Effector memory CD8-positive, alpha-beta T cell (primary cell): ENCODE measurements around the gene LRBA.

Experiments used
- ATAC-seq: fragments of 150-1000 bp; cut with Tn5 transposase; replicated peaks from 2 replicates; pipeline ENCODE4 v1.10.0; 2021; ENCODE audit warnings: mild to moderate bottlenecking, moderate library complexity
- DNase-seq, 3 experiments: peaks; one replicate each; pipeline ENCODE4 v3.0.0; 2021
- H3K27ac Mint-ChIP-seq, 2 donors: one replicate each; pipeline ENCODE4 v1.8.0; 2022; ENCODE audit warnings: mild to moderate bottlenecking in 2 of 2, mixed read lengths in 2 of 2, moderate library complexity in 2 of 2
- H3K27me3 Mint-ChIP-seq, 2 donors: one replicate each; pipeline ENCODE4 v1.8.0; 2022; ENCODE audit warnings: mixed read lengths in 2 of 2
- H3K36me3 Mint-ChIP-seq: one replicate; pipeline ENCODE4 v1.8.0; 2022; ENCODE audit warnings: mild to moderate bottlenecking, moderate library complexity, mixed read lengths; ENCODE audit not compliant: insufficient read depth
- H3K4me1 Mint-ChIP-seq, 2 donors: one replicate each; pipeline ENCODE4 v1.8.0; 2022; ENCODE audit warnings: low read depth in 2 of 2, mixed read lengths in 2 of 2
- H3K4me3 Mint-ChIP-seq, 2 donors: one replicate each; pipeline ENCODE4 v1.8.0; 2022; ENCODE audit warnings: mild to moderate bottlenecking in 2 of 2, mixed read lengths in 2 of 2, moderate library complexity in 2 of 2
- H3K9me3 Mint-ChIP-seq, 2 donors: one replicate each; pipeline ENCODE4 v1.8.0; 2022; ENCODE audit warnings: mixed read lengths in 2 of 2

LRBA gene

DNA sequence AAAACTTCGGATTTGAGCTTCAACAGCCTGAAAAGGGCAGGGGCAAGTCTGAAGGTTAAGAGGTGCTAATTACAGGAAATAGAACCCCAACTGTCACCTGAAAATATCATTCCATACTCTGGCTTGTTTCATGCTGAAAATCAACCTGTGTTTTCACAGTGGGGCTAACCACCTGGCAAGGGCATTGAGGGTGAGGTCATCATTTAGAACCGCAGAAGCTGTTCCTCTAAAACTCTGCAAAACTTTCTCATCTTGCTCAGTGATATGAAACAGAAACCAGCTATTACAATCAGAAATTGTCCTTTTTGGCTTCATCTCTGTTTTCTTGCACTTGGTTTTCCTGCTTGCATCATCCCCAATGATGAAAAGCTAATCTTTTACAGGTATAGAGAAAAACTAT, 689.2 kb downstream of the LRBA start:
- H3K27ac Mint-ChIP-seq = no peak overlapping the region
- H3K36me3 Mint-ChIP-seq = no peaks in the 10 kb centered on the region
- peaks cover 3 to 10% of the 10 kb centered on the region in 2 donors for H3K4me1 Mint-ChIP-seq
- DNase-seq (no peak), ATAC-seq (no peak)
- H3K4me3 Mint-ChIP-seq = no peak overlapping the region
- H3K9me3 Mint-ChIP-seq = no peaks in the 10 kb centered on the region
- H3K27me3 Mint-ChIP-seq = no peaks in the 10 kb centered on the region

DNA sequence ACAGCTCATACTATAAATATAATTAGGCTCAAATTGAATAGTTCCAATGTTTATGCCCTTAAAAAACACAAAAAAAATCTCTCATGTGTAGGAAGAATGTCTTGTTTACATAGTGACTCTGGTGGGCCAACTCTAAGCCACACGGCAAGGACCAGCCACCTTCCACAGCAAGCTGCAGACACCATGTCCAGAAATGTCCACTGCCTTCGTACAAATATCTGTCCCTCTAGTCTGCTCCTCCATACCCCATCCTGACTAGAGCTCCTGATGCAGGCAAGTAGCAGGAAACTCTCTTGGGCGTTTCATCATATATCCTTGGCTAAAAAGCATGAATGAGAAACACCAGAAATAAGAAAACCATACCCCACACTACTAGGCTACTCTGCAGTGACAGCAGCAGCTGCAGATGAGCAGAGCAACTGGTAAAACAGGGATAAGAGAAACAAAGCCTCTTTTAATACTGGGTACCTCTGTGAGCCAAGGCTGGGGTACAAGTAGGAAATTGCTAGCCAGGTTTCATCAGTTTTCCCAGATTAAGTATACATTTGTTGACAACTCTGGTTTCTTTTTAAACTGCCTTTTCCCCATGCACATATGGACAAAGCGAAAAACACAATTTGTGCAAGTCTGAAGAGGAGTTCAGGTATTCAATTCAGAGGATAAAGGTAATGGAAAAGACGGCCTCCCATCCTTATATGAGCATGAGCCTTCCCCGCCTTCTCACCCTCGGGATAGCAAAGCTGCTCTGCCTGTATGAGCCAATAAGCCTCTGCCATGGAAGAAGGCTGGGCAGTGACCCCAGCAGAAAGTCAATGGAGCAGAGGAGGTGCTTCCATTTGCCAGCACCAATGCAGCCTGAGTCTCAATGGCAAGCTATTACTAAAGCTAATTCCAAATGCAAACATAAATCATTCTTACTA, 691.4 kb downstream of the LRBA start:
- Mint-ChIP-seq H3K4me3 (no peak overlapping the region), H3K4me1 (peaks cover 3 to 10% of the 10 kb centered on the region in 2 donors), H3K36me3 (peaks cover 5% of the 10 kb centered on the region), H3K9me3 (no peaks in the 10 kb centered on the region), H3K27me3 (no peaks in the 10 kb centered on the region), H3K27ac (peak overlapping the region in 1 of 2 donors; percentile 0)
- ATAC-seq = no peak
- no peak for DNase-seq

DNA sequence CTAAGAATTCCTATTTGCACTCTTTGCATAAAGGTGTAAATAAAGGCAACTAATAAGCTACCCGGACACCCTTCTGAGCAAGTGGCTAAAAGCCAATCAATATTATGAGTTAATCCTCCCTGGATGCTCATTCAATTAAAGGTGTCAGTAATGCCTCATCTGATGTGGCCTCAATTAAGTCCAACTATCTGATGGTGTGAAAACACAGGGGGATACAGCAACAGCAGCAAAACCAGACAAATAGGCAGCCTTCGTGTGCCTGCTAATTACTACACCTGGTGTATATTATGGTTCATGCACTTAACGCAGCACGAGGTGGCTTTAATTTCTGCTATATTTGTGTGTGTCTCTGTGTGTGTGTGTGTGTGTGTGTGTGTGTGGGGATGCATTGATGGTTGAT, 692.4 kb downstream of the LRBA start:
- Mint-ChIP-seq H3K27ac (no peak overlapping the region), H3K27me3 (no peaks in the 10 kb centered on the region), H3K9me3 (no peaks in the 10 kb centered on the region), H3K36me3 (peaks cover 5% of the 10 kb centered on the region), H3K4me1 (peaks cover 3 to 10% of the 10 kb centered on the region in 2 donors), H3K4me3 (no peak overlapping the region)
- DNase-seq = no peak
- ATAC-seq = no peak

DNA sequence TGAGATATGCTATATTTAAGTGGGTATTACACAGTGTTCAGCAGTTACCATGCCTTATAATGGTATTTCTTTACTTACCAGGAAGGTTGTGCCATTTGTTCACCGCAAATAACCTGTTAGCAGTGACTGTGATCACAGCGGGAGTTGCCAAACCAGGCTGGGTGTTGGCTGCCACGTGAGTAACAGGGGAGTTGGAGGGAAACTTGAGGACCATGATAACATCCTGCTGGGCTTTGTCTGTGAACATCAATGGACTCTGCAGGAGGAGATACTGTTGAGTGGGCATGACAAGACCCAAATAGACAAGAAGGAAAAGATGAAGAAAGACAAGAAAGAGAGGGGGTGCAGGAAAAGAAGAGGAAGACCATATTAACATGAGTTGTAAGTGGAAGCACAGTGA, 694.0 kb downstream of the LRBA start:
- H3K4me1 Mint-ChIP-seq = peaks cover 0 to 3% of the 10 kb centered on the region in 2 donors
- H3K27me3 Mint-ChIP-seq = no peaks in the 10 kb centered on the region
- H3K27ac Mint-ChIP-seq = no peak overlapping the region
- no peak for ATAC-seq
- H3K36me3 Mint-ChIP-seq = peaks cover 5% of the 10 kb centered on the region
- DNase-seq = no peak
- H3K4me3 Mint-ChIP-seq = no peak overlapping the region
- H3K9me3 Mint-ChIP-seq = no peaks in the 10 kb centered on the region

DNA sequence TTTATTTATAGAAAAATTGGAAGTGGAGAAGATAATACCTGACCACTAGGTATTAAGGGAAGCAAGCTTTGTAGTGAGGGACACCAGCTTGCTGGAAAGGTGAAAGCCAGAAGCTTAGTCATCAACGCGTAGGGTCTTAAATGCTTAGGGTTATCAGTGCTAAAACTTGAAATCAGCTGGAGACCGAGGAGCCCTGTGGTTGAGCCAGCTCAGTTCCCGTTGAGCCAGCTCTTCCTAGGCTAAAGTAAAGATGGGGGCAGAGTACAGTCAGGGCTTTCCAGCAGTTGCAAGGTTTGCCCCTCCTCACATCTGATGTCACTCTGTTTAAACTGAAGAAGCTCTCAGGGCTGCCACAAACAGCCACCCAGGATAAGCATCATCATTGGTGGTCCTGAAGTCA, 696.1 kb downstream of the LRBA start:
- no peak for ATAC-seq
- no peak overlapping the region for H3K4me3 Mint-ChIP-seq
- peaks cover 5% of the 10 kb centered on the region for H3K36me3 Mint-ChIP-seq
- DNase-seq = no peak
- H3K27ac Mint-ChIP-seq = no peak overlapping the region
- no peaks in the 10 kb centered on the region for H3K4me1 Mint-ChIP-seq
- H3K9me3 Mint-ChIP-seq = no peaks in the 10 kb centered on the region
- H3K27me3 Mint-ChIP-seq = no peaks in the 10 kb centered on the region

DNA sequence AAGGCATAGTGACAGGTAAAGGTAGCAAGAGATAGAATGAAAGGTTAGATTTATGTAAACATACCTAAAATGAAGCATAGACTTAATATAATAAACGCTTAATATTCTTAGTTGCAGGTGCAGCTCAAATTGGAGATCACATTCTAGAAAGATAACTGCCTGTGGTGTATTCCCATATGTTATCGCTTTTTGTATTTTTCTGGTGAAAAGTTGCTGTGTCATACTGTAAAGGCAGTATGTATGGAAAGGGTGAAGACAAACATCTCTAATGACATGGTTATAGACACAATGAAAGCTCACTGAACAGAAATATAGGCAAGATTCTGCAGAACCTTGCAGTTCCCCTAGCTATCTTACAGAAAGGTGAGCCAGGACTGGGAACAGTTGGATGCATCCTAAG, 696.6 kb downstream of the LRBA start:
- DNase-seq (no peak), ATAC-seq (no peak)
- Mint-ChIP-seq H3K27me3 (no peaks in the 10 kb centered on the region), H3K9me3 (no peaks in the 10 kb centered on the region), H3K4me3 (no peak overlapping the region), H3K36me3 (peaks cover 5% of the 10 kb centered on the region), H3K27ac (no peak overlapping the region), H3K4me1 (no peaks in the 10 kb centered on the region)

DNA sequence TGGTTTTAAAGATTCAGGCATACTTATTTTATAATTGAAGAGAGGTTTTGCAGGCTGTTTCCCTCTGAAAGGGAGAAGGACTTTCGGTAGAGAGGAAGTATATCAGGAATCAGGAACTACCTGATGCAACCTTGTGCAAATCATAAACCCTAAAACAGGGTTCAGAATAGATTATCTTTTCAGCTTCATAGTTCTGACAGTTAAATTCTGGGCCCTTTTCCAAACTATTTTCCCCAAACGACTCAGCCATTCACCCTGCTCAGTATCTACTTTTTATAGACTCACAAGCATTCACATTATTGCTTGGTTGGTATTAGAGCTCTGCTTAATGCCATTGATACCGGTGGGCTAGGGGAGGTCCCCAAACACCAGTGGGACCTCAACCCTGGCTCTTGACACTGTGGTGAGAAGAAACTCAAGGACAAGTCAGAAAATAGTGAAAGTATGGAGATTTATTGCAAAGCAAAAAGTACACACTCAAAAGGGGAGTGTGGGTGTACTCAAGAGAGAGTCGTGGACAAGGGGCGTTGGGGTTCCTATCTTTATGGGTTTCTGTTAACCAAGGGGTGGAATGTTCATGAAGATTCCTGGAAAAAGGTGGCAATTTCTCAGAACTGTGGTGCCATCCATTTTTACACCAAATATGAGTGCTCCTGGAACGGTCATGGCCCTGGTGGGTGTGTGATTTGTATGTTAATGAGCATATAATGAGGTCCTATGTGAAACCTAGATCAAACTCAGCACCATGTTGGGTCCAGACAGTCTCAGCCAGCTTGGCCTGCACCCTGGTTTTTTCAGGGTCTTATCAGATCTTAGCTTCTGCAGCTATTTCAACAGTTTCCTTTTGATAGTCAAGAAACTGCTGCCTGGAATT, 698.5 kb downstream of the LRBA start:
- H3K36me3 Mint-ChIP-seq = peaks cover 5% of the 10 kb centered on the region
- no peak overlapping the region for H3K4me3 Mint-ChIP-seq
- H3K4me1 Mint-ChIP-seq = no peaks in the 10 kb centered on the region
- peak overlapping the region in 1 of 2 donors; percentile 9 for H3K27ac Mint-ChIP-seq
- ATAC-seq = no peak
- DNase-seq = no peak
- H3K27me3 Mint-ChIP-seq = no peaks in the 10 kb centered on the region
- H3K9me3 Mint-ChIP-seq = no peaks in the 10 kb centered on the region

DNA sequence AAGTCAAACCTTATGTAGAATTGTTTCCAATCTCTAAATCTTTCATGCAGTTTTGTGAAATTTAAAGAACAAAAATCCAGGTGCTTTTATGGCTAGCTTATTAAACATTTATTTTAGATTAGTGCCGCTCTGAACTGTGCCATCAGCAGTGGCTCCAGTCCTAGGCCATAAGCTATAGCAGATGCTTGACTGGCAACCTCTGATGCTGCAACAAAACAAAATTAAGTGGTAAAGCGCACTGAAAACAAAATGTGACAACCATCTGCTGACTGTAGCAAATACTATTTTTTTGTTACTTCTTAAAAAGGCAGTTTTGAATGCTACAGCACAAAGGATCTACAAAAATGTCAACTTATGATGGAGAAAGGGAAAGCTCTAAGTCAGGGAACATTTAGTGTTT, 699.4 kb downstream of the LRBA start:
- H3K9me3 Mint-ChIP-seq = no peaks in the 10 kb centered on the region
- H3K4me1 Mint-ChIP-seq = no peaks in the 10 kb centered on the region
- H3K36me3 Mint-ChIP-seq = peaks cover 5% of the 10 kb centered on the region
- H3K27ac Mint-ChIP-seq = no peak overlapping the region
- H3K27me3 Mint-ChIP-seq = no peaks in the 10 kb centered on the region
- no peak overlapping the region for H3K4me3 Mint-ChIP-seq
- DNase-seq = no peak
- no peak for ATAC-seq

DNA sequence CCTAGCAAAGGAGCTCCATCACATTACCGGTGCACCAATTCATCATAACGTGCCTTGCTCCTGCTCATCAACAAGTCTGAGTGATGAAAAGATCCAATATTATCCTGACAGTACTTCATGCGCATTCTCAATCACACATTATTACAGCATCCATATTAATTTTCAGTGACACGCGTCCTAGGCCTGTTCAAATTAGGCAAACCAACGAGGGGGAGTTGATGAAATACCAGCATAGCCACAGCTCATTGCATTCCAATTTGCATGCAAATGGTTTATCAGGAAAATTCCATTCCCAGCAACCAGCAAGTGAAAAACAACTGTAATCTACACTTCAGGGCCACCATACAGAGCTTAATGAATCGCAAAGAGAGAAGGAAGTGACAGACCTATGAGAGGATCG, 699.9 kb downstream of the LRBA start:
- Mint-ChIP-seq H3K4me3 (no peak overlapping the region), H3K4me1 (no peaks in the 10 kb centered on the region), H3K27me3 (no peaks in the 10 kb centered on the region), H3K36me3 (peaks cover 3% of the 10 kb centered on the region), H3K9me3 (no peaks in the 10 kb centered on the region), H3K27ac (no peak overlapping the region)
- DNase-seq = no peak
- no peak for ATAC-seq

DNA sequence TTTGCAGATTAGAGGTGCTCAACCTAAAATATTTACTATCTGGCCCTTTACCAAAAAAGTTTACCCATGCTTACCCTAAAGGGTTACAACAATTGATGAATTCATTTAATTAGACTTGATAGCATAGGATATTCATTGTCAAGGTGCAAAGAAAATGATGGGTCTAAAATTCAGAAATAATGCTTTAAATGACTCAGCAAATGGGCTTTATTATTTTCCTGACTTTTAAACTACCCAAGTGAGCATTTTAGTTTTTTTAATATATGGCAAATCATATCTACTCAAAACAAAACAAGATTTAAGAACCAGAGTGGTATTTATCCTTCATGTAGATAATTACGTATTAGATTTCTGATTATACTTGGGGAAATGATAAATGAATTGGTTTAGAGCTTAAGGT, 701.1 kb downstream of the LRBA start:
- no peaks in the 10 kb centered on the region for H3K27me3 Mint-ChIP-seq
- H3K9me3 Mint-ChIP-seq = no peaks in the 10 kb centered on the region
- no peak overlapping the region for H3K27ac Mint-ChIP-seq
- H3K36me3 Mint-ChIP-seq = peaks cover 11% of the 10 kb centered on the region
- H3K4me3 Mint-ChIP-seq = no peak overlapping the region
- no peak for ATAC-seq
- H3K4me1 Mint-ChIP-seq = no peaks in the 10 kb centered on the region
- no peak for DNase-seq

DNA sequence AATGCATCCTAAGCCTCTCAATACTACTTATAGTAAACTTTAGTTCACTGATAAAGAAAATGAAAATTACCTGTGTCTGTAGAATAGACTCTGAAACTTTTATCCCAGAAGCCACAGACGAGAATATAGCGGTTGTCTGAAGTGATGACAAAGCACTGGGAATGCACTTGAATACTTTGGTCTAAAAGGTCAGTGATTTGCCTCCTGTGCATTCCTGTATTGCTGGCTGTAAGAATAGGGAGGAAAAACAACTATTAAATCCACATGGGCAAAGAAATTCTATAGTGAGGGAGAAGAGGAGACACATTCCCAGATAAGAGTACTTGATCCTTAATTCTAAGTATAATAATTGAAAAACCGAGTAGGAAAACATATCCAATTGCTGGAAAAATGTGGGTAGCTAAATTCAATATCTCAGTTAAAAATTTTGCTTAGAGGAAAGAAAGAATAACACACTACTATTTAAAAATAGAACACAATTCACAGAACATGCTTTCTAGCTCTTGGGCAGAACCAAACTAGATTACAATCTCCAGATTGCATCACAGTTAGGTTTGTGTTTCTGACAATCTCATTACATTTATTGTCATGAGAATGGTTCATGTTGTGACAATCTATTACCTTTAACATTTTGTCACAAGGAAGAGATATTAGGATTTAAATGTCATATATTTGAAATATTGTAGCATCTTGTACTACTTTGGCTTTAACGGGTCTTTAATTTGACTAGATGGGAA, 704.8 kb downstream of the LRBA start:
- Mint-ChIP-seq H3K27ac (no peak overlapping the region), H3K9me3 (no peaks in the 10 kb centered on the region), H3K36me3 (peaks cover 15% of the 10 kb centered on the region), H3K4me1 (peaks cover 0 to 2% of the 10 kb centered on the region in 2 donors), H3K4me3 (no peak overlapping the region), H3K27me3 (no peaks in the 10 kb centered on the region)
- DNase-seq (no peak), ATAC-seq (no peak)

DNA sequence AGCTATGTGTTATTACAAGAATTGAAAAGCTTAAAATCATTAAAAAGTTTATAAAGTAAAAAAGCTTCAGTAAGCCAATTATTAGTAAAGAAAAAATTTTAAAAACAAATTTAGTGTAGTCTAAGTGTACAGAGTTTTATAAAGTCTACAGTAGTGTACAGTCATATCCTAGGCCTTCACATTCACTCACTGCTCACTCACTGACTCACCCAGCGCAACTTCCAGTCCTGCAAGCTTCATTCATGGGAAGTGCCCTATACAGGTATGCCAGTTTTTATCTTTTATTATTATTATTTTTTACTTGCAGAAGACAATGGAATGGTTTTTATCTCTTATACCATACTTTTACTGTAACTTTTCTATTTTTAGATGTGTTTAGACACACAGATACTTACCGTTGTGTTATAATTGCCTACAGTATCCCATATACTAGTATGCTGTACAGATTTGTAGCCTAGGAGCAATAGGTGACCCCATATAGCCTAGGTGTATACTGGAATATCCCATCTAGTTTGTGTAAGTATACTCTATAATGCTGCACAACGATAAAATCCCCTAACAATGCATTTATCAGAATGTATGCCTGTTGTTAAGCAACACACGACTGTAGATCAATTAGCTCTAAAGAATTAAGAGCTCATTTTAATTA, 706.1 kb downstream of the LRBA start:
- Mint-ChIP-seq H3K27me3 (no peaks in the 10 kb centered on the region), H3K36me3 (peaks cover 15% of the 10 kb centered on the region), H3K9me3 (no peaks in the 10 kb centered on the region), H3K27ac (no peak overlapping the region), H3K4me3 (no peak overlapping the region), H3K4me1 (peaks cover 0 to 2% of the 10 kb centered on the region in 2 donors)
- DNase-seq = no peak
- no peak for ATAC-seq

DNA sequence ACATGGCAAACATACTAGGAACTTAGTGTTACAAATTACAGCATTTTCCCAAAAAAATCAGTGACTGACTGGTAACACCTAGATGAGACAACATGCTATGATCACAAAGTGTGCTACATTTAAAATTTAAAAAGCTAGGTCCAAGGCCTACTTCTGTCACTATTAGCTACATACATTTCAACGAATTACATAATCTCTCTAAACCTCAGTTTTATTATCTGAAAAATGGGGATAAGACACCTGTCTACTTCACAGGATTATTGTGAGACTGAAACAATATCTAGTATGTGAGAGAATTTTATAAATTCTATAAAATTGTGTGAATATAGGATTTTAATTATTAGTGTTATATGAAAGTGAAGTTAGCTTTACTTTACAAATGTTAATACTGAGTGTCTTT, 708.4 kb downstream of the LRBA start:
- Mint-ChIP-seq H3K4me3 (no peak overlapping the region), H3K27me3 (no peaks in the 10 kb centered on the region), H3K27ac (no peak overlapping the region), H3K4me1 (peaks cover 0 to 2% of the 10 kb centered on the region in 2 donors), H3K9me3 (no peaks in the 10 kb centered on the region), H3K36me3 (peaks cover 15% of the 10 kb centered on the region)
- no peak for ATAC-seq
- no peak for DNase-seq
